Mesendoderm (in vitro differentiated cells): Measurements from ENCODE around the gene TIRAP.
"Not testable (repeated sequence)": the region's sequence is repeated elsewhere in the genome, so short reads cannot be mapped to it uniquely, and the experiment has no call there.

Experiments
- DNase-seq: peaks from one replicate; pipeline ENCODE4 v3.0.0; 2013
- H2AK5ac ChIP-seq: 2 replicates; pipeline ENCODE4 v1.6.1; 2013; ENCODE audit warnings: low read length, inconsistent platforms
- H2BK120ac ChIP-seq: 2 replicates; pipeline ENCODE4 v1.6.1; 2013; ENCODE audit warnings: low read depth, mild to moderate bottlenecking, low read length, moderate library complexity, mixed read lengths
- H2BK15ac ChIP-seq: replicated peaks from 2 replicates; pipeline ENCODE4 v1.6.1; 2013; ENCODE audit warnings: low read depth, mild to moderate bottlenecking, moderate library complexity
- H2BK5ac ChIP-seq: 2 replicates; pipeline ENCODE4 v1.6.1; 2013; ENCODE audit warnings: low read length, inconsistent platforms
- H3K18ac ChIP-seq: 2 replicates; pipeline ENCODE4 v1.6.1; 2013; ENCODE audit warnings: mild to moderate bottlenecking, low read length, mixed read lengths
- H3K23ac ChIP-seq: one replicate; pipeline ENCODE4 v1.6.1; 2013; ENCODE audit warnings: low read length
- H3K27ac ChIP-seq: 2 replicates; pipeline ENCODE4 v1.5.1; 2013; ENCODE audit warnings: low read depth, mild to moderate bottlenecking, inconsistent platforms, low read length, moderate library complexity
- H3K27me3 ChIP-seq: 2 replicates; pipeline ENCODE4 v1.6.1; 2013; ENCODE audit warnings: low read length, control low read depth, mild to moderate bottlenecking, inconsistent platforms; ENCODE audit not compliant: insufficient read depth, poor library complexity
- H3K36me3 ChIP-seq: 2 replicates; pipeline ENCODE4 v1.6.1; 2013; ENCODE audit warnings: low read length, inconsistent platforms; ENCODE audit not compliant: control insufficient read depth, insufficient read depth
- H3K4ac ChIP-seq: one replicate; pipeline ENCODE4 v1.6.1; 2013; ENCODE audit warnings: low read depth, mild to moderate bottlenecking, low read length, moderate library complexity
- H3K4me1 ChIP-seq: 2 replicates; pipeline ENCODE4 v1.6.1; 2013; ENCODE audit warnings: low read depth, low read length, inconsistent platforms; ENCODE audit not compliant: control insufficient read depth
- H3K4me2 ChIP-seq: 2 replicates; pipeline ENCODE4 v1.6.1; 2013; ENCODE audit warnings: low read length
- H3K4me3 ChIP-seq: 2 replicates; pipeline ENCODE4 v1.5.1; 2013; ENCODE audit warnings: mild to moderate bottlenecking, low read length
- H3K56ac ChIP-seq: one replicate; pipeline ENCODE4 v1.6.1; 2013; ENCODE audit warnings: low read length
- H3K79me1 ChIP-seq: 2 replicates; pipeline ENCODE4 v1.6.1; 2013; ENCODE audit warnings: low read length, inconsistent platforms
- H3K79me2 ChIP-seq: 2 replicates; pipeline ENCODE4 v1.6.1; 2013; ENCODE audit warnings: mild to moderate bottlenecking, low read length; ENCODE audit not compliant: control insufficient read depth, insufficient read depth
- H3K9ac ChIP-seq: 2 replicates; pipeline ENCODE4 v1.6.1; 2013; ENCODE audit warnings: low read length, inconsistent platforms
- H4K5ac ChIP-seq: one replicate; pipeline ENCODE4 v1.6.1; 2013; ENCODE audit warnings: low read length
- H4K8ac ChIP-seq: one replicate; pipeline ENCODE4 v1.6.1; 2013; ENCODE audit warnings: low read depth, mild to moderate bottlenecking, control low read depth, low read length, moderate library complexity
- WGBS: extraction: QIAGEN DNeasy Blood & Tissue Kit; methylation state at CpG from one replicate; pipeline ENCODE4 v1.1.7; 2013; ENCODE audit warnings: low lambda C conversion rate, missing lambda C conversion rate; ENCODE audit not compliant: insufficient coverage; ENCODE audit errors: extremely low coverage; 5-methylcytosine and 5-hydroxymethylcytosine counted together

TIRAP gene

GRCh38 chr11:126255507-126255906 lies 27.4 kb upstream of the TIRAP start:
- not testable (repeated sequence) for H2BK5ac ChIP-seq, H2BK15ac ChIP-seq, H3K79me1 ChIP-seq, H2BK120ac ChIP-seq, H3K23ac ChIP-seq, H4K8ac ChIP-seq, H2AK5ac ChIP-seq, DNase-seq, H3K36me3 ChIP-seq, H3K56ac ChIP-seq, H3K79me2 ChIP-seq, H3K27ac ChIP-seq, H3K4ac ChIP-seq, H3K4me1 ChIP-seq, H3K18ac ChIP-seq, H3K9ac ChIP-seq, H3K4me2 ChIP-seq, H3K27me3 ChIP-seq, H4K5ac ChIP-seq, H3K4me3 ChIP-seq
- no CpG with 5 or more reads among the region's 5 CpGs for WGBS

- Histone ChIP-seq H3K4ac (no peak overlapping the region), H3K4me1 (no peaks in the 10 kb centered on the region), H3K27me3 (no peaks in the 10 kb centered on the region), H3K23ac (no peak overlapping the region), H3K9ac (no peak overlapping the region), H3K79me1 (no peaks in the 10 kb centered on the region), H2BK5ac (no peak overlapping the region), H2BK120ac (no peak overlapping the region), H4K5ac (no peak overlapping the region), H3K18ac (no peak overlapping the region), H3K36me3 (peaks cover 8% of the 10 kb centered on the region), H4K8ac (no peak overlapping the region), H3K4me2 (no peak overlapping the region), H3K4me3 (no peak overlapping the region), H3K27ac (no peak overlapping the region), H3K56ac (no peak overlapping the region), H2BK15ac (no peak overlapping the region), H3K79me2 (no peaks in the 10 kb centered on the region), H2AK5ac (no peak overlapping the region)
- WGBS = no CpG with 5 or more reads among the region's 4 CpGs
- no peak for DNase-seq
Measured at GRCh38 chr11:126256216-126256615, 26.7 kb upstream of the TIRAP start.

- H3K4ac ChIP-seq = no peak overlapping the region
- H2BK5ac ChIP-seq = no peak overlapping the region
- WGBS = no CpG with 5 or more reads among the region's 2 CpGs
- no peaks in the 10 kb centered on the region for H3K27me3 ChIP-seq
- no peak overlapping the region for H2BK15ac ChIP-seq
- H3K18ac ChIP-seq = no peak overlapping the region
- H3K23ac ChIP-seq = no peak overlapping the region
- H3K79me2 ChIP-seq = no peaks in the 10 kb centered on the region
- H3K4me2 ChIP-seq = no peak overlapping the region
- no peaks in the 10 kb centered on the region for H3K4me1 ChIP-seq
- no peak overlapping the region for H3K27ac ChIP-seq
- H3K9ac ChIP-seq = no peak overlapping the region
- H3K4me3 ChIP-seq = no peak overlapping the region
- no peak overlapping the region for H4K5ac ChIP-seq
- no peak overlapping the region for H4K8ac ChIP-seq
- H2AK5ac ChIP-seq = no peak overlapping the region
- H3K79me1 ChIP-seq = no peaks in the 10 kb centered on the region
- peaks cover 7% of the 10 kb centered on the region for H3K36me3 ChIP-seq
- no peak for DNase-seq
- H3K56ac ChIP-seq = no peak overlapping the region
- H2BK120ac ChIP-seq = no peak overlapping the region
Measured at GRCh38 chr11:126257144-126257543, 25.7 kb upstream of the TIRAP start.

- Histone ChIP-seq H2BK5ac (no peak overlapping the region), H2BK120ac (no peak overlapping the region), H3K4me2 (no peak overlapping the region), H3K27ac (no peak overlapping the region), H3K27me3 (no peaks in the 10 kb centered on the region), H2AK5ac (no peak overlapping the region), H2BK15ac (no peak overlapping the region), H3K23ac (no peak overlapping the region), H3K4me1 (no peaks in the 10 kb centered on the region), H3K79me1 (no peaks in the 10 kb centered on the region), H3K18ac (no peak overlapping the region), H3K56ac (no peak overlapping the region), H3K79me2 (no peaks in the 10 kb centered on the region), H3K9ac (no peak overlapping the region), H4K5ac (no peak overlapping the region), H3K4me3 (no peak overlapping the region), H3K4ac (no peak overlapping the region), H4K8ac (no peak overlapping the region), H3K36me3 (peaks cover 7% of the 10 kb centered on the region)
- WGBS = no CpG with 5 or more reads among the region's 2 CpGs
- no peak for DNase-seq
Measured at GRCh38 chr11:126257764-126258163, 25.1 kb upstream of the TIRAP start.

- no peak overlapping the region for H3K4me3 ChIP-seq
- no peaks in the 10 kb centered on the region for H3K27me3 ChIP-seq
- no peak overlapping the region for H4K5ac ChIP-seq
- peaks cover 36% of the 10 kb centered on the region for H3K36me3 ChIP-seq
- H2BK120ac ChIP-seq = no peak overlapping the region
- no peak overlapping the region for H3K4ac ChIP-seq
- no peak overlapping the region for H3K27ac ChIP-seq
- no peak overlapping the region for H3K18ac ChIP-seq
- H2BK15ac ChIP-seq = no peak overlapping the region
- H3K56ac ChIP-seq = no peak overlapping the region
- DNase-seq = no peak
- no peak overlapping the region for H3K9ac ChIP-seq
- no peak overlapping the region for H4K8ac ChIP-seq
- H3K79me1 ChIP-seq = no peaks in the 10 kb centered on the region
- no CpG with 5 or more reads among the region's 6 CpGs for WGBS
- H3K4me1 ChIP-seq = no peaks in the 10 kb centered on the region
- H2AK5ac ChIP-seq = no peak overlapping the region
- no peak overlapping the region for H2BK5ac ChIP-seq
- no peaks in the 10 kb centered on the region for H3K79me2 ChIP-seq
- no peak overlapping the region for H3K23ac ChIP-seq
- H3K4me2 ChIP-seq = no peak overlapping the region
Measured at GRCh38 chr11:126262216-126262615, 20.7 kb upstream of the TIRAP start.

- Histone ChIP-seq H3K36me3 (peaks cover 36% of the 10 kb centered on the region), H2BK5ac (no peak overlapping the region), H2AK5ac (no peak overlapping the region), H3K4me3 (no peak overlapping the region), H3K27me3 (no peaks in the 10 kb centered on the region), H3K4me2 (no peak overlapping the region), H3K4ac (no peak overlapping the region), H2BK15ac (no peak overlapping the region), H3K9ac (no peak overlapping the region), H3K18ac (no peak overlapping the region), H2BK120ac (no peak overlapping the region), H3K27ac (no peak overlapping the region), H3K4me1 (no peaks in the 10 kb centered on the region), H4K8ac (no peak overlapping the region), H3K56ac (no peak overlapping the region), H3K23ac (no peak overlapping the region), H3K79me2 (peaks cover 11% of the 10 kb centered on the region), H4K5ac (no peak overlapping the region), H3K79me1 (peaks cover 3% of the 10 kb centered on the region)
- DNase-seq = no peak
- WGBS = no CpG with 5 or more reads among the region's 6 CpGs
Measured at GRCh38 chr11:126263489-126263888, 19.4 kb upstream of the TIRAP start.
